ENCODE results near the gene GFOD2. TPM values are rescaled to one million over a fixed set of nuclear protein-coding genes. Genes with fewer than 3 reads are reported as not detected.
"Not testable (repeated sequence)": the region's sequence is repeated elsewhere in the genome, so short reads cannot be mapped to it uniquely, and the experiment has no call there.

Gene GFOD2
- total RNA-seq, 1 donor from 2014 or later: 12.5 TPM

DNA sequence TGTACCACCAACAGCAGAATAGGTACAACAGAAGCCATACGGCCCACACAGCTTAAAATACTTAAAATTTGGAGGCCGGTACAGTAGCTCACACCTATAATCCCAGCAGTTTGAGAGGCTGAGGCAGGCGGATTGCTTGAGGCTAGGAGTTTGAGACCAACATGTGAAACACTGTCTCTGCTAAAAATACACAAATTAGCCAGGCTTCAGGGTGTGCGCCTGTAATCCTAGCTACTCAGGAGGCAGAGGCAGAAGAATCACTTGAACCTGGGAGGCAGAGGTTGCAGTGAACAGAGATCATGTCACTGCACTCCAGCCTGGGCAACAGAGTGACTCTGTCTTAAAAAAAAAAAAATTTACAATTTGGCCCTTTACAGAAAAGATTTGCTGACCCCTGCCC, 17.0 kb downstream of the GFOD2 start:
- no peak for DNase-seq

DNA sequence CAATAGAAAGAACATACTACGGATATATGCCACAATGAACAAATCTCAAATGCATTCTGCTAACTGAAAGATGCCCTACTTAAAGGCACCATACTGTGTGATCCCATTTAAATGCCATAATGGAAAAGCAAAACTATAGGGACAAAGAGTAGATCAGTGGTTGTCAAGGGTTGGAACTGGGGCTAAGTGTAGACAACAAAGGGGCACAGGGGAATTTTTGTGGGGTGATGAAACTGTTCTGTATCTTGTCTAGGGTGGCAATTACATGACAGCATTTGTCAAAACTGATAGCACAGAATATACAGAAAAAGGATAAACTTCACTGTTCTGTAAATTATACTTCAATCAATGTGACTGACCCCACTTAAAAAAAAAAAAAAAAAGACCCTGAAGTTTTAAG, 17.7 kb downstream of the GFOD2 start:
- DNase-seq: no peak

DNA sequence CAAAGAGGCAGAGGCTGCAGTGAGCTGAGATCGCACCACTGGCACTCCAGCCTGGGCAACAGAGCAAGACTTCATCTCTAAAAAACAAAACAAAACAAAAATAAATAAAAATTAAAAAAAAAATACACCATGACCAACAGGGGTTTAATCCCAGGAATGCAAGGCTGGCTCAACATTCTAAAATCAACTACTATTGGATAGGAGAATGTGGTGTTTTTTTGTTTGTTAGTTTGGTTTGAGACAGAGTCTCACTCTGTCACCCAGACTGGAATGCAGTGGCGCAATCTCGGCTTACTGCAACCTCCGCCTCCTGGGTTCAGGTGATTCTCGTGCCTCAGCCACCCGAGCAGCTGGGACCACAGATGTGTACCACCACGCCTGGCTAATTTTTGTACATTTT, 19.9 kb downstream of the GFOD2 start:
- DNase-seq: no peak

DNA sequence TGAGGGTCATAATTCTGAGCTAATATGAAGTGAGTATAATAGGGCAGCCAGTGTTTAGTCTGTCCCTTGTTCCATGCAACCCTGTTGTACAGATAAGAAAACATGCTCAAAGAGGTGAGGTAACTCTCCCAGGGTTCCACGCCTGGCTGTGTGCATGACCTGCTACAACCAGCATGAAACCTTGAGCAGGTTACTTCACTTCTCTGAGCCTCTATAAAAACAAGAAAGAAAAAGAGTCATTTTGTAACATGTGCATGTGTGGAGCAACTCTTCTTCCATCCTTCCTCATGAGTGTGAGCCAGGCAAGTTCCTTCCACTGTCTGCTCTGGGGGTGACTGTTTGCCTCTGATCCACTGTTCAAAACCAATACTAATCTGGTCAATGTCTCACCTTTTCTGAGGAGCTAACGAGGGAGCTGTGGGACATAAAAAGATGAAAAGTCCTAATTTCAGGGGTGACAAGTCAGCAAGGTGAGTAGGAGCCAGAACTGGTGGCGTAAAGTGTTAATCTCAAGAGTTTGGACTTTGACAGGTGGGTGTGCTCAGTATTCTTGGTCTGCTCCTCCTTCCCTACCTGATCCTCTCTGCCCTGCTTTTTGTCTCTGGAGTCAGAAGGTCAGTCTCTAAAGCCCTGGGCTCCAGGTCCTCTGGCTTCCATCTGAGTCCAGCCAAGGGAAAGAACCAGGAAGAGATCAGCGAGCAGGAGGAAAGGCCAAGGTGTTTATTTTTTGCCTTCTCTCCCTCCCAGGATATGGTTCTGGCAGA, 21.5 kb downstream of the GFOD2 start:
- DNase-seq: no peak

DNA sequence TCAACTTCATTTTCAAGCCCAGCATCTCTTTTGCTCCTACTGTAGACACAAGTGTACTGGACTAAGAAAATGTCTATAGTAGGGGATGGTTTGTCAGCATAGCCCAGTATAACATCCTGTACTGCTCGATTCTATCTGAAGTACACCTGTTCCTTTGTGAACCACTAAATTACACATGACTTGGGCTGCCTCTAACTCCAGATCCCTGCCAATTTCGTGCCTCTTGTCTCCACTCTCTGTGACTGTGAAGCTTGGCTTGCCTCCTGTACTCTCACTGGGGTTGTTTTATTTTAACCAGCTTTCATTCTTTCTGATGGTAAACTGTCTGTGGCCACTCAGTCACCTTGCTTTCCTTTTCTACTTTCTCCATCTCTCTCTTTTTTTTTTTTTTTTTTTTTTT, 24.5 kb downstream of the GFOD2 start:
- no peak for DNase-seq

DNA sequence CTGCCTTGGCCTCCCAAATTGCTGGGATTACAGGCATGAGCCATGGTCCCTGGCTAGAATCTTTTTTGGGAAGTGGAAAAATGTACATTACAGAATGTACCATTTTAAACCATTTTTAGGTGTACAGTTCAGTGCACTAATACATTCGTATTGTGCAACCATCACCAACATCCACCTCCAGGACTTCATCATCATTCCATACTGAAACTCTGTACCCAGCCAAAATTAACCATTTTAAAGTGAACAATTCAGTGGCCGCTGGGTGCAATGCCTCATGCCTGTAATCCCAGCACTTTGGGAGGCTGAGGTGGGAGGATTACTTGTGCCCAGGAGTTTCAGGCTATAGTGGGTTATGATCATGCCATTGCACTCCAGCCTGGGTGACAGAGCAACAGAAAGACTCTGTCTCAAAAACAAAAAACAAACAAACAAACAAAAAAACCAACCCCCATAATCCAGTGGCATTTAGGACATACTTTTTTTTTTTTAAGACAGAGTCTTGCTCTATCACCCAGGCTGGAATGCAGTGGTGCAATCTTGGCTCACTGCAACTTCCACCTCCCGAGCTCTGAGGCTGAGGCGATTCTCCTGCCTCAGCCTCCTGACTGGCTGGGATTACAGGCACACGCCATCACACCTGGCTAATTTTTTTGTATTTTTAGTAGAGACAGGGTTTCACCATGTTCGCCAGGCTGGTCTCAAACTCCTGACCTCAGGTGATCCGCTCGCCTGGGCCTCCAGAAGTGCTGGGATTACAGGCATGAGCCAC, 25.4 kb downstream of the GFOD2 start:
- not testable (repeated sequence) for DNase-seq

DNA sequence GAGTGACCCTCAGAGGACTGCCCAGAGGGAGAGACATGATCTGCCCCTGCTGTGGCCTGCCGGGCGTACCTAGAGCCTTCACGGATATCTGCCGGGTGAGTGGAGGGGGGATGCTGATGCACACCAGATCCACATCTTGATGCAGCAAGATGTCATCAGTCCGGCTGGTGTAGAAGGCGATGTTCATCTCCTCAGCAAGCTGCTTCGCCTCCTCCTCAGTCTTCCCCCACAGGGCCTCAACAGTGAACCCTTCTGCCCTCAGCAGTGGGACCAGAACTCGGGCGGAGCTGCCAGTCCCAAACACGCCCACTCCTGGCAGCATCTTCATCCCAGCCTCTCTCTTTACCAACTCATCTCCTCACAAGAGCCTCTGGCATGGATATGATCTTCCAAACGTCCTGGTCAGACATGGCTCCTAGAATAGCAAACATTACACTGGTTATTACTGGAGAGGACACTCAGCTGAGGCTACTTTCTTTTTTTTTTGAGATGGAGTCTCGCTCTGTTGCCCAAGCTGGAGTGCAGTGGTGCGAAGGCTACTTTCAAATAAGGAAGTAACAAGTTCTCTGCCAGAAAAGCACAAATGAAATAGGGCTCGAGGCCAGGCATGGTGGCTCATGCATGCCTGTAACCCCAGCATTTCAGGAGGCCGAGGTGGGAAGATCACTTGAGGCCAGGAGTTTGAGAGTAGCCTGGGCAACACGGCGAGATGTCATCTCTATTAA, 33.6 kb downstream of the GFOD2 start:
- no peak for DNase-seq

DNA sequence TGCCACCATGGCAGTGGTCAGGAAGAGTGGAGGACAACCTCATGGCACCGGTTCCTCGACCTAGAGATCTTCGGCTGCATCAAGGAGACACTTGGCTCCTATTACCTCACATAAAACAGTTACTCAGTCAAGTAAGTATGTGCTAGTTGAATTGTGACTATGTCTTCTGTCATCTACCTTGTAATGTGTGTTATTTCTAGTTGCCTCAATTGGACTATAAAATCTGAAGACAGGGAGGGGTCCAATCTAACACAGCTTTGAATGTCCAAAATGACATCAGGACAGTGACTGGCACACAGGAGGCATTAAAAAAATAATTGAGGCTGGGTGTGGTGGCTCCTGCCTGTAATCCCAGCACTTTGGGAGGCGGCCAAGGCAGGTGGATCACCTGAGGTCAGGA, 35.3 kb downstream of the GFOD2 start:
- no peak for DNase-seq

DNA sequence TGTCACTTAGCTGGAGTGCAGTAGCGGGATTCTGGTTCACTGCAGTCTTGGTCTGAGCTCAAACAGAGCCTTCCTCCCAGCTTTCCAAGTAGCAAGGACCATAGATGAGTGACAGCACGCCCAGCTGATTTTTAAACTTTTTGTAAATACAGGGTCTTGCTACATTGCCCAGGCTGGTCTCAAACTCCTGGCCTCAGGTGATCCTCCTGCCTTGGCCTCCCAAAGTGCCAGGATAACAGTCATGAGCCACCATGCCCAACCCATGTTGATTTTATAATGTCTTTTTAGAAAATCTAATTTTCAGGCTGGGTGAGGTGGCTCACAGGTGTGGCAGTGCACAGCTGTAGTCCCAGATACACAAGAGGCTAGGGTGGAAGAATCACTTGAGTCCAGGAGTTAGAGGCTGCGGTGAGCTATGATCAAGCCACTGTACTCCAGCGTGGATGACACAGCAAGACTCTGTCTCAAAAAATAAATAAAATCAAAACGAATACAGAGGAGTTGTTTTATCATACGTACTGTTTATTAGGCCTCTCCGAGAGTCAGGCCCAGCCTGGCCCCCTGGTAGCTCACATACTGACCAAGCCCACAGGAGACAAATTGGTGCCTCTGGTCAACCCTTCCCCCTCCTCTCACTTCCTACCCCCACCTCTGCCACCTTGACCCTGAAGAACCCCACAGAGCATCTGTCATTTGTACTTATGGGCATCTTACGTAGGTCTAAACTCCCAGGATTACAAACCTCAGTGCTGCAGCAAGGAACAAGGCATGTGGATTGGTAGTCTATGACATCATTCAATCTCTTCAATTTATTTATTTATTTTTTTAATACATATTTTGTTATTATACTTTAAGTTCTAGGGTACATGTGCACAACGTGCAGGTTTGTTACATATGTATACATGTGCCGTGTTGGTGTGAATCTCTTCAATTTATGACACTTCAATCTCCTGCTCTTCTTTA, 38.9 kb downstream of the GFOD2 start:
- no peak for DNase-seq

DNA sequence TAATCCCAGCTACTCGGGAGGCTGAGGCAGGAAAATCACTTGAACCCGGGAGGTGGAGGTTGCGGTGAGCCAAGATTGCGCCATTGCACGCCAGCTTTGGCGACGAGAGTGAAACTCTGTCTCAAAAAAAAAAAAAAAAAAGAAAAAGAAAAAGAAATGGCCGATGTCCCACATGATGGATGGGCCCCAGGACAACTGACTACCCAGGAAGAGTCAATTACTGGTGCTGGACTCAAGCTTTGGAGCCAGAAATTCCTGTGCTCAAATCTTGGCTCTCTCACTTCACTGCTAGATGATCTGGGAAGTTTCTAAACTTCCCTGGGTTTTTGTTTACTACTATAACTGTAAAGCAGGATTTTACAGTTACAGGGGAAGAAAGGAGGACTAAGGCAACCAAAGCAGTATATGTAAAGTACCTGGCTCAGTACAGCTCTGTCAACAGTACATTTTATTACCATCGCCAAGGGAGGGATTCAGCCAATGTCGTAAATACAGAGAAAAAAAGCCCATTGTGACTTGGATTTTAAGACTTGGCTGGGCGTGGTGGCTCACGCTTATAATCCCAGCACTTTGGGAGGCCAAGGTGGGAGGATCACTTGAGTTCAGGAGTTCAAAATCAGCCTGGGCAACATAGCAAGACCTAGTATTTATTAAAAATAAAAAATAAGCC, 40.6 kb downstream of the GFOD2 start:
- DNase-seq: no peak

DNA sequence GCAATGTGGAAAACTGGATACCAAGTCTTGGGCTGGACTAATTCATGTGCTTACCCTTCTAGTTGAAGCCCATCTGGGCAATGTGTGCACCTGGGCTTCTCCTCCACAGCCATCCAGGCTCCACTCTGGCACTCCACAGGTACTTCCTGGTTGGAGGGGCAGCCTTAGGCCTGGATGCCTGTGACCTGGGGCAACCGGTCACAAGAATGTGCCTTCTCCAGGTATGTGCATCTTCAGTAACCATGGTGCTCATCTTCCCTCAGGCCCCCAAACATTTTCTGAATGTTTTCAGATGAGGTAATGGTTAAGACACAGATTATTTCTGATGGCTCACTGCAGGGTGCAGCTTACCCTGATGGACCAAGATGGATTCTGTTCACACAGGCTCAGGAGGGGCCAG, 41.4 kb downstream of the GFOD2 start:
- DNase-seq: no peak

DNA sequence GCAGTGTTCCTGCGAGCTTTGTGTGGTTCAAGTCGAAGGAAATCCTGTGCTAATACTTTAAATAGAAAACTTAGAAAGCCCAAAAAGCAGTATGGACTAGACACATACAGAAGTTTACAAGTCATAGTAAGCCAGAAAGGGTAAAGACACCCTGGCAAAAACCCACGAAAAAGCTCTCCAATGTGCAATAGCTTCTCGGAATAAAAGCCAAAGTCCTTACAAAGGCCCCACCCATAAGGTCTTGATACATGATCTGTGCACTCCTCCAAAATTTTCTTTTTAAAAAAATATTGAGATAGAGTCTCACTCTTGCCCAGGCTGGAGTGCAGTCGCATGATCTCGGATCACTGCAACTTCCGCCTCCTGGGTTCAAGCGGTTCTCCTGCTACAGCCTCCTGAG, 42.2 kb downstream of the GFOD2 start:
- DNase-seq: no peak

DNA sequence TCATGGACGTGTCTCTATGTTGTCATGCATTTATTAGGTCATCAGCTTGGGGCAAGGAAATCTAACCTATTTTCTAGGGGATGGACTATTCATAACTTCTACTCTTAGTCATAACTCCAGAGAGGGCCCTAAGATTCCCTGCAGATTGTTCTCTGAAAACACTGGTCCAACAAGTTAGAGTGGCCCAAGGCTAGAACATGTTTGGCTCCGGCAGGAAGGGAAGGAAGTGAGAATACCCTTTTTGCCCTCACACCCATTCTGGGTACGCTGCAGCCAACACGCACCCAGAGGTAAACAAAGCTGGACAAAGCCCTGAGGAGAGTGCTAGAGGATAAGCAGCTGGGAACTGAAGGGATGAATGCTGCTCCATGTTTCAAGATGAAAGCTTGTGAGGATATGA, 42.6 kb downstream of the GFOD2 start:
- no peak for DNase-seq

DNA sequence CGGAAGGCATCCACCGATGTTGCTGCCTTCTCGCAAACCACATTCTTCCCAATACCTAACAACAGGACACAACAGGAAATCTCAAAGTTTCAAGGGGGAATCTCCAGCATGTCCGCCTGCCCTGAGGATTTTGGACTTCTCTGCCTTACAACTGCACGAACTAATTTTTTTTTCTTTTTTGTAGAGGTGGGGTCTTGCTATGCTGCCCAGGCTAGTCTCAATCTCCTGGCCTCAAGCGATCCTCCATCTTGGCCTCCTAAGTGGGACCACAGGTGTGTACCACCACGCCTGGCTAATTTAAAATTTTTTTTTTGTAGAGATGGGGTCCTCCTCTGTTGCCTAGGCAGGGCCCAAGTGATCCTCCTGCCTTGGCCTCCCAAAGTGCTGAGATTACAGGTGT, 43.1 kb downstream of the GFOD2 start:
- no peak for DNase-seq

DNA sequence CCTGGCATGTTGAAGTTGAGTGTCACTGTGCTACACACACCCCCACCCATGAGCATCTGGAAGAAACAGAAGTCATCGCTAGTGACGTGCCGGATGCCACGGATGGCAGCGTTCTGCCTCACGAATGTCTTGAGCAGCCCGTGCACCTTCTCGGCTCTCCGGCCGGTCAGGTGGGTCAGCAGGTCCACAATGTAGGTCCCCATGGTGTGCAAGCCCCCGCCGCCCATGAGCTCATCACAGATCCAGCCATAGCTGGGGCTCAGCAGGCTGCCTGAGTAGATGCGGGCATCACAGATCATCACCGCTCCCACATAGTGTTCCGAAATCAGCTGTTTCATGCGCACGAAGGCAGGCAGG, 43.6 kb downstream of the GFOD2 start:
- DNase-seq: no peak

DNA sequence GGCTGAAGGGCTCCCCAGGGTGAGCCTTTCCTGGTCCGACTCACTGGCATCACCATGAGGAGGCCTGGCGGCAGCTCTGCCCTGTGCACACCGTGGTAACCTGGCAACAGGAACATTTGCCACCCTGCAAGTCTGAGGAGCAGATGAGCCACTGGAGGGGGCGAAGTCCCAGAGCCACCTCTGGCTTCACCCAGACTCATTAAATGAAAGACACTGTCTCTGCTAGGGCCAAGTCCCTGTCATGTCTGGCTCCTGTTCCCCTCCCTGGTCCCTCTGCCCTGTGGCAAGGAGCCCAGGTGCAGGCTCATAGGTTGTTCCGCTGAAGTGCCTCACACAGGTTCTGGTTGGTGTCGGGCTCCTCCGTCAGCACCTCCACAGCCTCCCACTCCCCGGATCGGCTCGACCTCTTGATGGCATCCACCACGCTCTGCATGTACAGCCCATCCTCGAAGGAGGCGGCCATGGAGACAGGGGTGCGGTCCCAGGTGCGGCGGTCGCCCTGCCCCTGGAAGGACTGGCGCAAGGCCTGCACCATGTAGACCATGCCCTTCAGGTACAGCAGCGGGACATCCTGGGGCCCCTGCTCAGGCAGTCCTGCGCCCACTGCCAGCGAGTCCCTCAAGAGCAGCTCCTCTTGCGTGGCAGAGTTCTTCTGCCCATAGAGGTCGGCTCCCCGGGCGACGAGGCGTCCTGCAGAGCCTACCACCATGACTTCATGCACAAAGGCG, 44.1 kb downstream of the GFOD2 start:
- no peak for DNase-seq

DNA sequence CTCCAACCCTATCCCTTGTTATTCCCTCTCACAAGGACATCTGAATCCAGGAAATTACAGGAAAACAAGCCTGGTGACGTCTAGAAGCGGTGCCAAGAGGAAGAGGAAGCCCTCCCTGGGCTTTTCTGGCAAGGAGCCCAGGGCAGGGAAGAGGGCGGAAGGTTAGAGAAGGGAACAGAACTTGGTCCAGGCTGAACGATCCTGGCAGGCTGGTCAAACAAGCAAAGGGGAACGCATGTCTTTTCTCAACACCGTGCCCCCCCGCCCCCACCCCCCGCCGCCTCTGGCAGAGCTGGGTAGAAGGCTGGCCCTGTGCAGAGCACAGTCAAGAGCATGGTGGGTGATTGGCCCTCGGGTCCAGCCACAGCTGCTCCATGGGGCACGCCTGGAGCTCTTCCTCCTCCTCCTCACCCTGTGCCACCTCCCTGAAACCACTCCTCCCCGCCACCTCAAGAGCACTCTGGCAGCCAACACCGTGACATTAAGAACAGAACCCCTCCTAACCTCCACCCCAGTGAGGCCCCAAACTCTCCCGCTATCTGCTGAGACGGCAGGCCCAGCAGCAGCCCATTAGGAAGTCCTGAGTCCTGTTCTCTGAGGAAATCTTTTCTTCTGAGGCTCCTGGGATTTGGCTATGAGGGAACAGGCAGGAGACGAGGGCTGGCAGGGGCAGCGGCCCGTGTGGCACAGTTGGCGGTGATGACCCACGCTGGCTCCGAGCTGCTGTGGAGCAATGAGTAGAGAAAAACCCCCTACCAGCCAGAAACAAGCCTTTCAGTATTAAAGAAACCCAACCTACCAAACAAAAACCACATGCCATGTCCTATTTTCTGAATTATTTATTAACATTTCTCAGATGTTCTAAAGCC, 45.2 kb downstream of the GFOD2 start:
- DNase-seq: peak; percentile 35

DNA sequence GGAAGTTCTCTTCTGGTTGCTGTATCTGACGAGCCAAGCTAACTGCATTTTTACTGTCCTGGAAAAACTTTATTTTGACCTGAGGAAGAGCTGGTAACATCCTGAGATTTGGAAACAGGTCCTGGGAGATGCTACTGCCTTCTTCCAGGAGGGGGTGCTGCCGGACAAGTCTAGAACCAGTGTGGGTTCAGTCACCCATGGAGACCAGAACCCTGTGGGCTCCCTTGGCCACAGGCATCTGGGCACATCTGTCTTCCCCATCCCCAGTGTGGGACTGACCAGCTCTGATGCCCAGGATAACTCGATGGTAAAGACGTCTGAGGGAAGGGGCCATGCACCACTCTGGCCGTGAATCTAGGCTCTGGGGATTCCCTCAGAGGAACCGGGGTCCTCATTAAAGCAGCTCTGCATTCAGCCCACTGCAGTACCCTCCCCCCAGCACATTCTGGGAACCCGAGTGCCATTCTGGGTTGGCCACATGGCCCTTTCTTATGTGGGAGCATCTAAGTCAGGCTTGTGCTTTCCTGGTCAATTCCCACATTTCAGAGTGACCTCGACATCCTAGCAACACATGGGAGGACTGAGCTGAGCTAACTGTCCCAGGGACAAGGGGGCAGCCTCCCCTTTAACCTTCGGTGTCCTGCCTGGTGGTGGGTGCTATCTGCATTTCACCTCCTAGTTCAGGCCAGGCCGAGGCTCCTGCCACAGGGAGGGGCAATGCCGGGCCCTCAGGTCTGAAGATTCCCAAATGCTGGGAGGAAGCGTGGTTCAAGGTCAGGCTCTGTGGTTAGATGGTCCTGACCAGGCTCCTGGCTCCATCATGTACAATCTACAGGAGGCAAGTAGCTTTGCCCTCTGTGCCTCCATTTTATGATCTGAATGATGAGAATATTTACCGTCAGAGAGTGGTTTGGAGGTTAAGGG, 46.1 kb downstream of the GFOD2 start:
- DNase-seq: peak; percentile 59

DNA sequence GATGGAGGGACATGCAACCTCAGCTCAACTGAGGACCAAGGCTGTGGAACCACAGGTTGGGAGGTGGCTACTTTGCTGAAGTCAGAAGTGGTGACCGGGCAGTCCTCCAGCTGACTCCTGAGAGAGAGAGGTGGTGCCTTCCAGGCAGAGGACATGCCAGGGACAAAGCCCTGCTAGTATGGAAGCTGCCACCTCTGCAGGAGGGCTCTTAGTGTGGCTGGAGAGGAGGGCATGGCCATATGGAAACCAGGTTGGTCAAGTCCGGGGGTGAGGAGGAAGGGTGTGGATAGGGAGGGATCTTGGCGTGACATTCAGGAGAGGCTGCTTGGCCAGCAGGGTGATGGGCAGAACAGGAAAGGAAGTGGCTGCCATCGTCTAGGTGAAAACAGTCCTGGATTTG, 46.8 kb downstream of the GFOD2 start:
- no peak for DNase-seq
